H1 (cell line): ENCODE measurements around the gene AP5Z1. TPM values are rescaled to one million over a fixed set of nuclear protein-coding genes. Genes with fewer than 3 reads are reported as not detected.

Experiments used
- CTCF ChIA-PET: fragments of 300-600 bp; sonication (Branson Sonifier 250); formaldehyde crosslinking; loops from one replicate; lab custom pipeline; 2021; ENCODE audit not compliant: partially characterized antibody; lab: Charles Lee
- POLR2A ChIA-PET: fragments of 300-600 bp; sonication (Branson Sonifier 250); formaldehyde crosslinking; loops from one replicate; lab custom pipeline; 2021; ENCODE audit warnings: inconsistent platforms; ENCODE audit not compliant: partially characterized antibody; lab: Charles Lee
- DNase-seq, 2 experiments: peaks; one replicate each; pipeline versions ENCODE4 v3.0.0 to v3.0.0-alpha.2; 2010 to 2022; ENCODE audit warnings: low spot score in 2 of 2, low read depth in 1 of 2, mixed read lengths in 1 of 2
- FAIRE-seq: peaks from 2 replicates; lab custom pipeline; 2011; peaks lifted over from hg19 to GRCh38; lab: Jason Lieb, UNC
- H2AFZ ChIP-seq: 2 replicates; pipeline ENCODE4 v1.8.1; 2012; ENCODE audit warnings: low read length, inconsistent platforms
- H2AK5ac ChIP-seq: 2 replicates; pipeline ENCODE4 v1.6.1; 2013; ENCODE audit warnings: low read depth, low read length
- H2BK120ac ChIP-seq: replicated peaks from 2 replicates; pipeline ENCODE3; 2013; ENCODE audit warnings: low read depth, low read length, inconsistent platforms
- H2BK12ac ChIP-seq: 2 replicates; pipeline ENCODE4 v1.6.1; 2013; ENCODE audit warnings: low read depth, low read length
- H2BK15ac ChIP-seq: 2 replicates; pipeline ENCODE4 v1.6.1; 2013; ENCODE audit warnings: low read length
- H2BK20ac ChIP-seq: 2 replicates; pipeline ENCODE4 v1.6.1; 2013; ENCODE audit warnings: low read length
- H2BK5ac ChIP-seq: 2 replicates; pipeline ENCODE4 v1.6.1; 2013; ENCODE audit warnings: low read depth, low read length
- H3K14ac ChIP-seq: 2 replicates; pipeline ENCODE4 v1.6.1; 2013; ENCODE audit warnings: inconsistent platforms; ENCODE audit not compliant: insufficient read length
- H3K18ac ChIP-seq: 2 replicates; pipeline ENCODE4 v1.6.1; 2013; ENCODE audit warnings: low read length; ENCODE audit errors: extremely low read depth
- H3K23ac ChIP-seq: 2 replicates; pipeline ENCODE4 v1.6.1; 2013; ENCODE audit warnings: inconsistent platforms; ENCODE audit not compliant: insufficient read length
- H3K23me2 ChIP-seq: 2 replicates; pipeline ENCODE4 v1.6.1; 2013; ENCODE audit warnings: low read depth, low read length
- H3K27ac ChIP-seq: 2 replicates; pipeline ENCODE4 v1.6.1; 2011; ENCODE audit warnings: low read depth, low read length, inconsistent platforms
- H3K27me3 ChIP-seq, 4 experiments: replicated peaks in 1 of 4; 1 replicate in 1 of 4; 2 replicates in 3 of 4; pipeline versions ENCODE4 v1.6.1 to v1.8.1; 2011 to 2013; ENCODE audit warnings: low read length in 3 of 4, mild to moderate bottlenecking in 3 of 4, inconsistent platforms in 2 of 4, mixed read lengths in 2 of 4, moderate library complexity in 1 of 4; ENCODE audit not compliant: control insufficient read depth in 3 of 4, insufficient read depth in 3 of 4; ENCODE audit errors: extremely low read depth in 1 of 4
- H3K36me3 ChIP-seq, 4 experiments: 2 replicates each; pipeline versions ENCODE4 v1.6.1 to v1.8.1; 2011 to 2013; ENCODE audit warnings: mild to moderate bottlenecking in 4 of 4, low read length in 3 of 4, moderate library complexity in 2 of 4, control low read depth in 1 of 4, inconsistent platforms in 1 of 4; ENCODE audit not compliant: insufficient read depth in 4 of 4, control insufficient read depth in 2 of 4
- H3K4ac ChIP-seq: replicated peaks from 2 replicates; pipeline ENCODE3; 2013; ENCODE audit warnings: low read length, low read depth, mixed read lengths, inconsistent platforms; ENCODE audit not compliant: insufficient read length
- H3K4me1 ChIP-seq, 4 experiments: replicated peaks in 1 of 4; 1 replicate in 1 of 4; 2 replicates in 3 of 4; pipeline versions ENCODE4 v1.6.1 to v1.8.1; 2011 to 2013; ENCODE audit warnings: low read length in 3 of 4, inconsistent platforms in 2 of 4, mixed read lengths in 1 of 4; ENCODE audit not compliant: insufficient read depth in 4 of 4, control insufficient read depth in 3 of 4
- H3K4me2 ChIP-seq, 2 experiments: 2 replicates each; pipeline versions ENCODE4 v1.6.1 to v1.8.1; 2011 to 2013; ENCODE audit warnings: low read depth in 2 of 2, low read length in 2 of 2, control low read depth in 1 of 2, inconsistent platforms in 1 of 2, mild to moderate bottlenecking in 1 of 2; ENCODE audit not compliant: insufficient read depth in 1 of 2
- H3K4me3 ChIP-seq, 4 experiments: fragments of 200-600, 300-600 bp in 1 of 4; sonication (generic), shearing (Covaris generic), sonication (Bioruptor Twin) in 1 of 4; 2 replicates each; pipeline versions ENCODE4 v1.5.1 to v1.8.1; 2011 to 2016; ENCODE audit warnings: low read length in 4 of 4, low read depth in 3 of 4, control low read depth in 2 of 4, inconsistent platforms in 2 of 4, mild to moderate bottlenecking in 2 of 4, mixed read lengths in 1 of 4, moderate library complexity in 1 of 4; ENCODE audit not compliant: insufficient read depth in 2 of 4; ENCODE audit errors: extremely low read depth in 1 of 4
- H3K56ac ChIP-seq: replicated peaks from 2 replicates; pipeline ENCODE3; 2013; ENCODE audit warnings: low read depth, mild to moderate bottlenecking, mixed read lengths, low read length, inconsistent platforms; ENCODE audit not compliant: insufficient read length
- H3K79me1 ChIP-seq: 2 replicates; pipeline ENCODE4 v1.6.1; 2013; ENCODE audit warnings: low read depth, low read length, control low read depth
- H3K79me2 ChIP-seq, 2 experiments: 2 replicates each; pipeline versions ENCODE4 v1.6.1 to v1.8.1; 2012 to 2013; ENCODE audit warnings: low read length in 2 of 2, mild to moderate bottlenecking in 2 of 2, inconsistent platforms in 1 of 2; ENCODE audit not compliant: insufficient read depth in 2 of 2, control insufficient read depth in 1 of 2
- H3K9ac ChIP-seq, 4 experiments: replicated peaks in 1 of 4; 1 replicate in 1 of 4; 2 replicates in 3 of 4; pipeline versions ENCODE4 v1.6.1 to v1.8.1; 2011 to 2013; ENCODE audit warnings: low read depth in 3 of 4, low read length in 3 of 4, control low read depth in 2 of 4, mild to moderate bottlenecking in 2 of 4, moderate library complexity in 2 of 4, inconsistent platforms in 1 of 4; ENCODE audit errors: extremely low read depth in 1 of 4
- H3K9me3 ChIP-seq, 2 experiments: 2 replicates each; pipeline versions ENCODE4 v1.6.1 to v1.8.1; 2012 to 2013; ENCODE audit warnings: mild to moderate bottlenecking in 2 of 2, moderate library complexity in 2 of 2, control low read depth in 1 of 2, inconsistent platforms in 1 of 2, low read depth in 1 of 2, low read length in 1 of 2, mixed read lengths in 1 of 2; ENCODE audit not compliant: insufficient read depth in 2 of 2
- H4K20me1 ChIP-seq, 2 experiments: replicated peaks in 1 of 2; 2 replicates each; pipeline versions ENCODE3 to v1.8.1; 2011 to 2013; ENCODE audit warnings: inconsistent platforms in 2 of 2, low read length in 2 of 2, mild to moderate bottlenecking in 1 of 2; ENCODE audit not compliant: insufficient read depth in 2 of 2, control insufficient read depth in 1 of 2
- H4K5ac ChIP-seq: 2 replicates; pipeline ENCODE4 v1.6.1; 2013; ENCODE audit warnings: low read length, low read depth, mixed read lengths, inconsistent platforms; ENCODE audit not compliant: insufficient read length
- H4K8ac ChIP-seq: 2 replicates; pipeline ENCODE4 v1.8.0; 2013; ENCODE audit warnings: mild to moderate bottlenecking, moderate library complexity, low read length, inconsistent platforms; ENCODE audit not compliant: insufficient read depth; ENCODE audit errors: extremely low read depth
- H4K91ac ChIP-seq: replicated peaks from 2 replicates; pipeline ENCODE3; 2013; ENCODE audit warnings: low read length, mixed read lengths, inconsistent platforms; ENCODE audit not compliant: insufficient read length
- ASH2L ChIP-seq: fragments of 200-600, 300-600 bp; sonication (generic); IDR thresholded peaks from one replicate; pipeline ENCODE4 v1.7.1; 2017; ENCODE audit warnings: low read length
- BCL11A ChIP-seq, 2 experiments: IDR thresholded peaks; one replicate each; pipeline ENCODE4 v1.6.1; 2011; ENCODE audit warnings: low read depth in 2 of 2, low read length in 2 of 2, mild to moderate bottlenecking in 2 of 2
- CBX5 ChIP-seq: fragments of 300-800, 300-1000 bp; sonication (generic); IDR thresholded peaks from 2 replicates; pipeline ENCODE4 v1.7.1; 2016; ENCODE audit warnings: antibody characterized with exemption, low read length, low read depth
- CHD1 ChIP-seq: IDR thresholded peaks from 2 replicates; pipeline ENCODE4 v1.6.1; 2012; ENCODE audit warnings: low read depth, low read length, improper control_type of control experiment
- JUN ChIP-seq: IDR thresholded peaks from 2 replicates; pipeline ENCODE4 v1.6.1; 2011; ENCODE audit warnings: low read depth, mild to moderate bottlenecking, improper control_type of control experiment, low read length
- KDM4A ChIP-seq: IDR thresholded peaks from one replicate; pipeline ENCODE4 v1.7.1; 2012; ENCODE audit warnings: low read depth, mild to moderate bottlenecking, moderate library complexity, low read length, inconsistent platforms; ENCODE audit not compliant: severe bottlenecking
- NANOG ChIP-seq: IDR thresholded peaks from 2 replicates; pipeline ENCODE4 v1.6.1; 2011; ENCODE audit warnings: low read length, low read depth, mild to moderate bottlenecking, inconsistent platforms; ENCODE audit not compliant: insufficient read depth, poor library complexity, severe bottlenecking
- RAD21 ChIP-seq, 2 experiments: IDR thresholded peaks in 1 of 2; conservative IDR thresholded peaks in 1 of 2; 2 replicates each; pipeline ENCODE4 v1.6.1; 2011; ENCODE audit warnings: low read depth in 2 of 2, low read length in 2 of 2, improper control_type of control experiment in 1 of 2, inconsistent platforms in 1 of 2, mild to moderate bottlenecking in 1 of 2, moderate library complexity in 1 of 2
- RFX5 ChIP-seq: IDR thresholded peaks from 2 replicates; pipeline ENCODE4 v1.6.1; 2011; ENCODE audit warnings: low read depth, low read length, improper control_type of control experiment, borderline replicate concordance
- SP1 ChIP-seq: IDR thresholded peaks from 2 replicates; pipeline ENCODE4 v1.6.1; 2011; ENCODE audit warnings: low read depth, low read length
- SP4 ChIP-seq: IDR thresholded peaks from 2 replicates; pipeline ENCODE4 v1.6.1; 2012; ENCODE audit warnings: low read length, inconsistent platforms
- TAF7 ChIP-seq: optimal IDR thresholded peaks from 2 replicates; pipeline ENCODE3; 2011; ENCODE audit warnings: low read depth, mild to moderate bottlenecking, inconsistent platforms, low read length, moderate library complexity, borderline replicate concordance
- TBP ChIP-seq: IDR thresholded peaks from 2 replicates; pipeline ENCODE4 v1.6.1; 2011; ENCODE audit warnings: low read depth, low read length, improper control_type of control experiment
- TCF12 ChIP-seq: IDR thresholded peaks from 2 replicates; pipeline ENCODE4 v1.6.1; 2011; ENCODE audit warnings: low read depth, mild to moderate bottlenecking, low read length
- WGBS, 2 experiments: shearing (Covaris generic) in 1 of 2; methylation state at CpG; one replicate each; pipeline versions ENCODE4 v1.1.6 to v1.1.7; 2013 to 2015; ENCODE audit warnings: low lambda C conversion rate in 2 of 2, mixed read lengths in 2 of 2, inconsistent platforms in 1 of 2, low coverage in 1 of 2, missing lambda C conversion rate in 1 of 2; ENCODE audit not compliant: insufficient replicate concordance in 2 of 2, insufficient coverage in 1 of 2, insufficient read length in 1 of 2; ENCODE audit errors: extremely low coverage in 1 of 2, missing lambda C conversion rate in 1 of 2; 5-methylcytosine and 5-hydroxymethylcytosine counted together
- polyA plus RNA-seq, 7 experiments: library from polyadenylated mRNA; depleted of rRNA in 3 of 7; stranded (reverse) in 5 of 7; unstranded in 2 of 7; fragments of >200 nt in 5 of 7; fragments of 200-250 nt in 2 of 7; gene quantifications; 1 replicate in 5 of 7; 2 replicates in 1 of 7; 4 replicates in 1 of 7; pipeline versions ENCODE4 v1.2.1 to v1.2.3, GENCODE V29; 2011 to 2013; ENCODE audit warnings: missing spikeins in 2 of 7, mixed read lengths in 2 of 7
- total RNA-seq: library from RNA; stranded (reverse); fragmentation: NEBNext Ultra II Directional; extraction: Animal tissue kit (Norgen Biotek cat#: 25700); gene quantifications from 2 replicates; pipeline ENCODE4 v1.2.1, GENCODE V29; 2021

Gene AP5Z1
- total and polyA plus RNA-seq, 2 of the 8 experiments (the other 6 are each of a cell fraction or from before 2014, with no cell fraction given) = 24.0 to 24.7 TPM

- no peak overlapping the region for H2AFZ ChIP-seq
- no peak overlapping the region for H3K18ac ChIP-seq
- H4K20me1 ChIP-seq = peaks cover 0 to 8% of the 10 kb centered on the region in 2 experiments
- no peak overlapping the region for H3K27ac ChIP-seq
- H3K4ac ChIP-seq = no peak overlapping the region
- no peak overlapping the region for H4K8ac ChIP-seq
- no peaks in the 10 kb centered on the region for H3K4me1 ChIP-seq
- POLR2A ChIA-PET = interaction anchor here (1.8 kb wide), 1 partner anchor 11 kb away, joined by 8 read pairs; the partner anchor contains the start of gene AP5Z1
- TF ChIP-seq RFX5 = no peak
- TF ChIP-seq TAF7 = no peak
- no peak for TF ChIP-seq JUN
- TF ChIP-seq CBX5 = no peak
- no peak for TF ChIP-seq SP4
- no peak for TF ChIP-seq CHD1
- TF ChIP-seq BCL11A (IDR thresholded peaks at IDR 0.05; ENCODE audit: low read depth in 2 of 2, low read length in 2 of 2) = no peak
- TF ChIP-seq TCF12 = no peak
- TF ChIP-seq ASH2L = no peak
- TF ChIP-seq TBP = no peak
- TF ChIP-seq SP1 = no peak
- no peak for TF ChIP-seq RAD21 (IDR thresholded peaks at IDR 0.05 in 1 of 2, conservative IDR thresholded peaks at IDR 0.05 in 1 of 2; ENCODE audit: low read depth in 2 of 2, low read length in 2 of 2)
- no peak for TF ChIP-seq KDM4A
- TF ChIP-seq NANOG = no peak
- TF ChIP-seq, all 59 proteins: peak for 0
- no peak overlapping the region for H4K5ac ChIP-seq
- CTCF ChIA-PET = interaction anchor here (0.8 kb wide), 1 partner anchor 12 kb away, joined by 3 read pairs; no protein-coding TSS in a partner anchor
- H2BK5ac ChIP-seq = no peak overlapping the region
- no peak overlapping the region for H2BK120ac ChIP-seq
- no peak overlapping the region for H3K9ac ChIP-seq
- no peak for DNase-seq
- H3K36me3 ChIP-seq = peaks cover 3 to 60% (median 14%) of the 10 kb centered on the region in 4 experiments; a peak in 6 of 8 replicates
- no peak overlapping the region for H2BK15ac ChIP-seq
- no peak for FAIRE-seq
- H2AK5ac ChIP-seq = no peak overlapping the region
- no peaks in the 10 kb centered on the region for H3K23me2 ChIP-seq
- no peak overlapping the region for H2BK12ac ChIP-seq
- no peak overlapping the region for H3K56ac ChIP-seq
- H3K4me2 ChIP-seq = no peak overlapping the region
- no peaks in the 10 kb centered on the region for H3K9me3 ChIP-seq
- H3K4me3 ChIP-seq = no peak overlapping the region
- H3K23ac ChIP-seq = no peak overlapping the region
- no peak overlapping the region for H3K14ac ChIP-seq
- H4K91ac ChIP-seq = no peak overlapping the region
- no peaks in the 10 kb centered on the region for H3K79me1 ChIP-seq
- H3K79me2 ChIP-seq = no peaks in the 10 kb centered on the region
- H2BK20ac ChIP-seq = no peak overlapping the region
- WGBS, 2 experiments = 92% methylated on average over 17 of the region's 17 CpGs; no CpG with 5 or more reads in 1 of the 2 experiments
- no peaks in the 10 kb centered on the region for H3K27me3 ChIP-seq
These were observed 10.6 kb downstream of the AP5Z1 start for GRCh38 chr7:4786015-4786414.
